ENCODE results near the gene PLAC9. TPM values are rescaled to one million over a fixed set of nuclear protein-coding genes. Genes with fewer than 3 reads are reported as not detected.
"Not testable (repeated sequence)": the region's sequence is repeated elsewhere in the genome, so short reads cannot be mapped to it uniquely, and the experiment has no call there.

Gene PLAC9
- total RNA-seq, result 17.1 and 19.2 TPM in 2 replicates

DNA sequence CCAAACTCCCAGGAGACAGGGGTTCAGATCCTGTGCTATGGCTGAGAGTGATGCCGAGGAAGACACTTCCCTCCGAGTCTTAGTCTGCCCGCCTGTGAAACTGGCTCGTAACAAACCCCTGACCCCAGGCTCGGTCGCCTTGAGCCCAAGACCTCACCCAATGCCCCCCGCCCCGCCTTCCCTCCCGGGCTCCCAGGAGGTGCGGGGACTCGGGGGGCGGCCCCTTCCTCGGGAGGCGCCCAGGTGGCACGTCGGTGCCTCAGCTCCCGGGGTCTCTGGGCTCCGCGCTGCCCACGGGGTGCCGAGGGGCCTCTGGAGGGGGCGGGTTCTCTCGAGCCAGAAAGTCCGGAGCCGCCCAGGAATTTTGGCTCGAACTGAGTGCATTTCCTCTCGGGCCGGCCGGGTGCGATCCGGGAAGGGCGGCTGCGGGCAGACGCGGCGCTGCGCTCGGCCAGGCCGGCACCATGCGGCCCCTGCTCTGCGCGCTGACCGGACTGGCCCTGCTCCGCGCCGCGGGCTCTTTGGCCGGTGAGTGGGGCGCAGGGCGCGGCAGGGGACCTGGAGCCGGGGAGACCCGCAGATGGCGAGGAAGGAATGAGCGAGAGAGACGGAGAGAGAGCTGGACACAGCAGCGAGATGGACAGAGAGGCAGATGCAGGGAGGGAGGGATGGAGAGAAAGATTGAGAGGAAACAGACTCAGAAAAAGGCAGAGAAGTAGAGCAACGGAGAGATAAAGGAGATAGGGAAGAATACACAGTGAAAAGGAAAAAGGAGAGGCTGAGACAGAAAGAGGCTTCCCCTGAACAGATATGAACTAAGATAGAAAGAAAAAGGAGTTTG is at the start of gene PLAC9:
PLAC9 (plus strand) TSS at position 432 of the 841 bp plus-strand sequence; CDS start at position 465, 33 bp downstream.
- Histone ChIP-seq H3K9me3 (ENCODE audit: low read depth, low read length) (no peaks in the 10 kb centered on the region), H3K36me3 (ENCODE audit: insufficient read depth, low read length) (no peaks in the 10 kb centered on the region), H2AFZ (ENCODE audit: low read length) (peak within 1 kb of the TSS; percentile 63), H3K4me1 (ENCODE audit: insufficient read depth, low read length) (peaks cover 35% of the 10 kb centered on the region), H3K4me2 (ENCODE audit: insufficient read depth, low read length) (peak within 1 kb of the TSS; percentile 83), H3K27me3 (ENCODE audit: insufficient read depth, low read length) (no peaks in the 10 kb centered on the region), H3K4me3 (ENCODE audit: insufficient read depth, low read length) (peak within 1 kb of the TSS; percentile 75), H4K20me1 (ENCODE audit: insufficient read depth, low read length) (no peaks in the 10 kb centered on the region), H3K27ac (ENCODE audit: low read depth, low read length) (peak within 1 kb of the TSS; percentile 57), H3K79me2 (ENCODE audit: insufficient read depth, low read length) (no peaks in the 10 kb centered on the region)
- TF ChIP-seq, protein P1, sequence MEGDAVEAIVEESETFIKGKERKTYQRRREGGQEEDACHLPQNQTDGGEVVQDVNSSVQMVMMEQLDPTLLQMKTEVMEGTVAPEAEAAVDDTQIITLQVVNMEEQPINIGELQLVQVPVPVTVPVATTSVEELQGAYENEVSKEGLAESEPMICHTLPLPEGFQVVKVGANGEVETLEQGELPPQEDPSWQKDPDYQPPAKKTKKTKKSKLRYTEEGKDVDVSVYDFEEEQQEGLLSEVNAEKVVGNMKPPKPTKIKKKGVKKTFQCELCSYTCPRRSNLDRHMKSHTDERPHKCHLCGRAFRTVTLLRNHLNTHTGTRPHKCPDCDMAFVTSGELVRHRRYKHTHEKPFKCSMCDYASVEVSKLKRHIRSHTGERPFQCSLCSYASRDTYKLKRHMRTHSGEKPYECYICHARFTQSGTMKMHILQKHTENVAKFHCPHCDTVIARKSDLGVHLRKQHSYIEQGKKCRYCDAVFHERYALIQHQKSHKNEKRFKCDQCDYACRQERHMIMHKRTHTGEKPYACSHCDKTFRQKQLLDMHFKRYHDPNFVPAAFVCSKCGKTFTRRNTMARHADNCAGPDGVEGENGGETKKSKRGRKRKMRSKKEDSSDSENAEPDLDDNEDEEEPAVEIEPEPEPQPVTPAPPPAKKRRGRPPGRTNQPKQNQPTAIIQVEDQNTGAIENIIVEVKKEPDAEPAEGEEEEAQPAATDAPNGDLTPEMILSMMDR (IDR thresholded peaks at IDR 0.05; ENCODE audit: extremely low read depth, low read depth, low read length), result no peak
- peak; percentile 88 for DNase-seq (ENCODE audit: insufficient read length, low spot score, missing footprints)

GRCh38 chr10:80090121-80090520 is 42.4 kb upstream of the PLAC9 start:
- Histone ChIP-seq H3K79me2 (ENCODE audit: insufficient read depth, low read length) (no peaks in the 10 kb centered on the region), H3K27me3 (ENCODE audit: insufficient read depth, low read length) (no peaks in the 10 kb centered on the region), H4K20me1 (ENCODE audit: insufficient read depth, low read length) (no peaks in the 10 kb centered on the region), H3K4me1 (ENCODE audit: insufficient read depth, low read length) (no peaks in the 10 kb centered on the region), H3K4me3 (ENCODE audit: insufficient read depth, low read length) (no peak overlapping the region), H3K4me2 (ENCODE audit: insufficient read depth, low read length) (no peak overlapping the region), H2AFZ (ENCODE audit: low read length) (no peak overlapping the region), H3K9me3 (ENCODE audit: low read depth, low read length) (no peaks in the 10 kb centered on the region), H3K36me3 (ENCODE audit: insufficient read depth, low read length) (peaks cover 6% of the 10 kb centered on the region), H3K27ac (ENCODE audit: low read depth, low read length) (no peak overlapping the region)
- TF ChIP-seq, protein P1 (IDR thresholded peaks at IDR 0.05; ENCODE audit: extremely low read depth, low read depth, low read length), result no peak
- no peak for DNase-seq (ENCODE audit: insufficient read length, low spot score, missing footprints)

GRCh38 chr10:80094231-80094630 is 38.3 kb upstream of the PLAC9 start:
- peaks cover 1% of the 10 kb centered on the region for H3K36me3 ChIP-seq (ENCODE audit: insufficient read depth, low read length)
- no peaks in the 10 kb centered on the region for H3K9me3 ChIP-seq (ENCODE audit: low read depth, low read length)
- TF ChIP-seq, protein P1 (IDR thresholded peaks at IDR 0.05; ENCODE audit: extremely low read depth, low read depth, low read length), result no peak
- H3K4me3 ChIP-seq (ENCODE audit: insufficient read depth, low read length), result no peak overlapping the region
- no peaks in the 10 kb centered on the region for H3K79me2 ChIP-seq (ENCODE audit: insufficient read depth, low read length)
- no peak overlapping the region for H2AFZ ChIP-seq (ENCODE audit: low read length)
- H3K27me3 ChIP-seq (ENCODE audit: insufficient read depth, low read length), result no peaks in the 10 kb centered on the region
- H4K20me1 ChIP-seq (ENCODE audit: insufficient read depth, low read length), result no peaks in the 10 kb centered on the region
- DNase-seq (ENCODE audit: insufficient read length, low spot score, missing footprints), result no peak
- H3K27ac ChIP-seq (ENCODE audit: low read depth, low read length), result no peak overlapping the region
- no peaks in the 10 kb centered on the region for H3K4me1 ChIP-seq (ENCODE audit: insufficient read depth, low read length)
- no peak overlapping the region for H3K4me2 ChIP-seq (ENCODE audit: insufficient read depth, low read length)

DNA sequence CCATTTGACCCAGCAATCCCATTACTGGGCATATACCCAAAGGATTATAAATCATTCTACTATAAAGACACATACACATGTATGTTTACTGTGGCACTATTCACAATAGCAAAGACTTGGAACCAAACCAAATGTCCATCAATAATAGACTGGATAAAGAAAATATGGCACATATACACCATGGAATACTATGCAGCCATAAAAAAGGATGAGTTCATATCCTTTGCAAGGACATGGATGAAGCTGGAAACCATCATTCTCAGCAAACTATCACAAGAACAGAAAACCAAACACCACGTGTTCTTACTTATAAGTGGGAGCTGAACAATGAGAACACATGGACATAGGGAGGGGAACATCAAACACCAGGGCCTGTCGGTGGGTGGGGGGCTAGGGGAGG is 34.3 kb upstream of the PLAC9 start:
- H3K79me2 ChIP-seq (ENCODE audit: insufficient read depth, low read length); H3K4me3 ChIP-seq (ENCODE audit: insufficient read depth, low read length); H3K4me2 ChIP-seq (ENCODE audit: insufficient read depth, low read length); H3K27ac ChIP-seq (ENCODE audit: low read depth, low read length); H3K9me3 ChIP-seq (ENCODE audit: low read depth, low read length); H3K27me3 ChIP-seq (ENCODE audit: insufficient read depth, low read length); H3K36me3 ChIP-seq (ENCODE audit: insufficient read depth, low read length); H3K4me1 ChIP-seq (ENCODE audit: insufficient read depth, low read length); DNase-seq (ENCODE audit: insufficient read length, low spot score, missing footprints); H2AFZ ChIP-seq (ENCODE audit: low read length); H4K20me1 ChIP-seq (ENCODE audit: insufficient read depth, low read length): not testable (repeated sequence)

GRCh38 chr10:80099295-80099694 is 33.2 kb upstream of the PLAC9 start:
- H3K4me3 ChIP-seq (ENCODE audit: insufficient read depth, low read length); H3K4me1 ChIP-seq (ENCODE audit: insufficient read depth, low read length); H3K36me3 ChIP-seq (ENCODE audit: insufficient read depth, low read length); H4K20me1 ChIP-seq (ENCODE audit: insufficient read depth, low read length); H3K9me3 ChIP-seq (ENCODE audit: low read depth, low read length); H3K27ac ChIP-seq (ENCODE audit: low read depth, low read length); H3K79me2 ChIP-seq (ENCODE audit: insufficient read depth, low read length); H3K4me2 ChIP-seq (ENCODE audit: insufficient read depth, low read length); H3K27me3 ChIP-seq (ENCODE audit: insufficient read depth, low read length); H2AFZ ChIP-seq (ENCODE audit: low read length); DNase-seq (ENCODE audit: insufficient read length, low spot score, missing footprints): not testable (repeated sequence)
